Measurements from ENCODE around the gene CFAP57.
A peak's percentile ranks its signal among the peaks of the same experiment; 100 is the strongest.

CFAP57 gene

DNA sequence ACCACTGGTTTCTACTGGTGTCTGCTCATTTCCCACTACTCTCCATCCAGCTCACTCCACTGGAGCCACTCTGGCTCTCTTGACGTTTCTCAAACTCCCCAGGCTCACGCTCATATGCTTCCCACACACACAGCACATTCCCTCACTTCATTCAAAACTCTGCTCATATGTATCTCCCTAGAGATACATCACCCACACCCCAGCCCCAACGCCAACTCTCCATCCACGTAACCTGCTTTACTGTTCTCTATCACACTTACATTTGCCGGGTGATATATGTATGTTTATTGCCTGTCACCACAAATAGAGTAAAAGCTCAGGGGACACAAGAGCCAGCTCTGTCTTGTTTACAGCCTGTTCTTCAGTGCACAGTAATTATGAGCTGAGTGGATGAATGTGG lies 22.2 kb upstream of the CFAP57 start:
- H3K9me3 Mint-ChIP-seq, result no peaks in the 10 kb centered on the region
- H3K4me1 Mint-ChIP-seq (ENCODE audit: low read depth), result no peaks in the 10 kb centered on the region
- peaks cover 49% of the 10 kb centered on the region for H3K27me3 Mint-ChIP-seq (ENCODE audit: low read depth)
- H3K4me3 Mint-ChIP-seq, result no peak overlapping the region
- H3K36me3 Mint-ChIP-seq (ENCODE audit: low read depth), result no peaks in the 10 kb centered on the region
- H3K27ac Mint-ChIP-seq, result no peak overlapping the region

DNA sequence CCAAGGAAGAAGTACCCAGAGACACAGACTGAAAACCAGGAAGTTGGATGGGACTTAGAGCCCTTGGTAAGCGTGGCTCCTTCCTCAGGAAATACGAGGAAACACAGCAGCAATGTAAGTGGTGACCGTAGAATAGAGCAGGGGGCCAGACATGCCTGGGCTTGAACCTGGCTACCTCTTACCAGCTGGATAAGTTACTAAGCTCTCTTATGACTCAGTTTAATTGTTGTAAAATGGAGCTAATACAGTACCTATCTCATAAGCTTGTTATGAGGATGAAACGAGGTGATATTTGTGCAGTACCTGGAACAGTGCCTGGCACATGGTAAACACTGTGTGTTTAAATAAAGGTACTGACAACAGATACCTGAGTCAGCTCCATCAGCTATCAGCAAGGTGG lies 19.3 kb upstream of the CFAP57 start:
- Mint-ChIP-seq H3K27ac (no peak overlapping the region), H3K9me3 (no peaks in the 10 kb centered on the region), H3K36me3 (ENCODE audit: low read depth) (no peaks in the 10 kb centered on the region), H3K4me1 (ENCODE audit: low read depth) (no peaks in the 10 kb centered on the region), H3K27me3 (ENCODE audit: low read depth) (peaks cover 29% of the 10 kb centered on the region), H3K4me3 (no peak overlapping the region)

DNA sequence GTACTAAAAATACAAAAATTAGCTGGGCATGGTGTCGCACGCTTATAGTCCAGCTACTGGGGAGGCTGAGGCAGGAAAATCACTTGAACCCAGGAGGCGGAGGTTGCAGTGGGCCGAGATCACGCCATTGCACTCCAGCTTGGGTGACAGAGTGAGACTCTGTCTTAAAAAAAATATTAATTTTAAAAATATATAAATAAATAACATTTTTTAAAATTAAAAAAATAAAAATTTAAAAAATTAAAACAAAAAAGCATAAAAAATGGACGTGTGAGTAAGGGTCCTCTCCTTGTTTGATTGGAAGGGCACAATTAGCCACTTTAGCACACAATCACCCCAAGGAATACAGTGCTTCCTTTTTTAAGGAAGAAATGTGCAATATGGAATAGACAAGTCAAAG lies 18.7 kb upstream of the CFAP57 start:
- Mint-ChIP-seq H3K4me1 (ENCODE audit: low read depth) (no peaks in the 10 kb centered on the region), H3K27ac (no peak overlapping the region), H3K36me3 (ENCODE audit: low read depth) (no peaks in the 10 kb centered on the region), H3K27me3 (ENCODE audit: low read depth) (peaks cover 27% of the 10 kb centered on the region), H3K4me3 (no peak overlapping the region), H3K9me3 (no peaks in the 10 kb centered on the region)

DNA sequence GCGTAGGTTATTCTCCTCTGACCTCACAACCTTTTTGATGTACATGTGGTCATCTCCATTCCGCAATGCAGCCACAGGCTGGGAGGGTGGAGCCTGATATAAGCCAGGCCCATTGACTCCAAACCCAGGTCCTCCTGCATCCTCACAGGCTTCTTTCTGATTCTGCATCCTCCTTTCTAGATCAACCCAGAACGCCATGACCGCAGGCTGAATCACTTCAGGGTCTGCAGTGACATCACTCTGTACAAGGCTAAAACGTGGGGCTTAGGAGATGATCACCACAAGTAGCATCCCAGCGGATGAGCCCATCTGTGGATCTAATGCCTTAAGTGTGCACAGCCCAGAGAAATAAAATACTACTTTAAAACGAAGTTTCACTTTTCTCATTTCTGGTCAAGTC lies 16.1 kb upstream of the CFAP57 start:
- no peaks in the 10 kb centered on the region for H3K9me3 Mint-ChIP-seq
- no peaks in the 10 kb centered on the region for H3K36me3 Mint-ChIP-seq (ENCODE audit: low read depth)
- H3K27ac Mint-ChIP-seq, result no peak overlapping the region
- H3K4me3 Mint-ChIP-seq, result no peak overlapping the region
- no peaks in the 10 kb centered on the region for H3K4me1 Mint-ChIP-seq (ENCODE audit: low read depth)
- peaks cover 8% of the 10 kb centered on the region for H3K27me3 Mint-ChIP-seq (ENCODE audit: low read depth)

DNA sequence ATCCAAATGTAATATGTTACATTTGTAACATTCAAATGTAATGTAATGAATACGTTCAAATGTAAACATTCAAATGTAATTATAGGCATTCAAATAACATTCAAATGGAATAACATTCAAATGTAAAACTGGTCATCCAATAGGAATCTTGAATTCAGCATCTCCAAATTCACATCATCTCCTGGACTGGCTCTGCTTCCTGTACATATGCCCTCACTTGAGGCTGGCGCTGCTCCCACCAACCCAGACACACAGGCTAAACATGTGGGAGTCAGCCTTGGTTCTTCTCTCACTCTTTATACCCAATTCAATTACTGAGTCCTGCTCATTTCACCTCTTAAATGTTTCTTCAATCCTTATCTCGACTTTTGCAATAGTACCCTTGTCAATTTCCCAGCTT lies 7.0 kb upstream of the CFAP57 start:
- Mint-ChIP-seq H3K4me1 (ENCODE audit: low read depth) (peaks cover 6% of the 10 kb centered on the region), H3K27ac (no peak overlapping the region), H3K4me3 (no peak overlapping the region), H3K36me3 (ENCODE audit: low read depth) (peaks cover 50% of the 10 kb centered on the region), H3K9me3 (no peaks in the 10 kb centered on the region), H3K27me3 (ENCODE audit: low read depth) (no peaks in the 10 kb centered on the region)

DNA sequence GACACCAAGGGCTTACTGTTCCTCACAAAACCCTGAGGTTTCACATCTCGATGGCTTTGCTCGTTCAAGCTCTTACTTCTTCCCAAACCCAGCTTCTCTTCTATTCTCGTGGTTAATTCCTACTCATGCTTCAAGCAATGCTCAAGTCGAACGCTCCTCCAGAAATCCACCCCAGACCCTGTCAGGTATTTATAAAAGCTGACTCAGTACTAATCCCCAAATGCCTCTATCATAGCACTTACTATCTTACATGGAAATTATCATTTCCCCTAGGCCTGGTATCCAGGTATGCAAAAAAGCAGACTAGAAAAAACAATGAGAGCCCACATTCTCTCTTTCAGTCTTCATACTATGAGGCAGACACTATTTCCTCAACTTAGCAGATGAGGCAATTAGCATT lies 6.4 kb upstream of the CFAP57 start:
- no peaks in the 10 kb centered on the region for H3K9me3 Mint-ChIP-seq
- H3K4me3 Mint-ChIP-seq, result no peak overlapping the region
- no peaks in the 10 kb centered on the region for H3K27me3 Mint-ChIP-seq (ENCODE audit: low read depth)
- peaks cover 8% of the 10 kb centered on the region for H3K4me1 Mint-ChIP-seq (ENCODE audit: low read depth)
- H3K27ac Mint-ChIP-seq, result no peak overlapping the region
- H3K36me3 Mint-ChIP-seq (ENCODE audit: low read depth), result peaks cover 50% of the 10 kb centered on the region

DNA sequence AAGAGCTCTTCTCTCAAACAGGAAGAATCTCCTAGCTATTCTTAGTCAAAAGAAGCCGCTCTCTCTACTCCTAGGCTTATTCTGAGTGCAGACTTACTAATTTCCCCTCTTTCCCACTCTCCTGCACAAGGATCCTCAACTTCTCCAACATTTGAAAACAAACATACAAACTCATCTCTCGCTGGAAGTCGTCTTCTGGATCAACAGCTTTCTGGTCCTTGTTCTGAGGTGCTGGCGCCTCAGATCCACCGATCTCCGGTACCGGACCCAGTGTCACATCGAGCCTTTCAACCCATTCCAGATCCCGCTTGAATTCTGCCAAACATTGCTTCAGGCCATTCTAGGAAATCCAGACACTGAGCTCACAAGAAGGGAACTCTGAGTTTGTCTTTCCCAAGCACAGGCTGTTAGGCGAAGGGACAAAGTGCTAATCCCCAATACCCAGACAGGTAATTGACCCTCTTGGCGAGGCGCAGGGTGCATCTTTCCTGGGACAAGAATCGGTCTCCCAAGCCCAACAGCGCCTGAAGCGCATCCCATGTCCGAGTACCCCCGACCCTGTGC lies 736 bp upstream of the CFAP57 start:
- H3K27me3 Mint-ChIP-seq (ENCODE audit: low read depth), result peaks cover 17% of the 10 kb centered on the region
- H3K36me3 Mint-ChIP-seq (ENCODE audit: low read depth), result peaks cover 26% of the 10 kb centered on the region
- peak overlapping the region; percentile 91 for H3K27ac Mint-ChIP-seq
- H3K4me3 Mint-ChIP-seq, result peak overlapping the region; percentile 98
- no peaks in the 10 kb centered on the region for H3K9me3 Mint-ChIP-seq
- peaks cover 24% of the 10 kb centered on the region for H3K4me1 Mint-ChIP-seq (ENCODE audit: low read depth)

DNA sequence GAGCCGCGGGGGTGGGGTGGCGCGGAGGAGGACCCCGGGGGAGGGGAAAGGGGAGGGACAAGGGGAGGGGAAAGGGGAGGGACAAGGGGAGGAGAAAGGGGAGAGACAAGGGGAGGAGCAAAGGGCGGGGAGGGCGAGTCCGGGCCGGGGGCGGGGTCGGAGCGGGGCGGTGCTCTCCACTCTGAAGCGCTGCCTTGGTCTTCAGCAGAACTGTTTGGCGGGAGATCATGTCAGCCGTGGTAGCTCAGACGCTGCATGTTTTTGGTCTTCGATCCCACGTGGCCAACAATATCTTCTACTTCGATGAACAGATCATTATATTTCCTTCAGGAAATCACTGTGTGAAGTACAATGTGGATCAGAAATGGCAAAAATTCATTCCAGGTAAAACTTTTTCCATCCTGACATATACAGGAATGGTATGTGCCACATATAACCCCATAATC lies 420 bp downstream of the CFAP57 start:
- Mint-ChIP-seq H3K27me3 (ENCODE audit: low read depth) (peaks cover 29% of the 10 kb centered on the region), H3K9me3 (no peaks in the 10 kb centered on the region), H3K4me1 (ENCODE audit: low read depth) (peaks cover 24% of the 10 kb centered on the region), H3K4me3 (peak overlapping the region; percentile 98), H3K27ac (peak overlapping the region; percentile 91), H3K36me3 (ENCODE audit: low read depth) (peaks cover 16% of the 10 kb centered on the region)

DNA sequence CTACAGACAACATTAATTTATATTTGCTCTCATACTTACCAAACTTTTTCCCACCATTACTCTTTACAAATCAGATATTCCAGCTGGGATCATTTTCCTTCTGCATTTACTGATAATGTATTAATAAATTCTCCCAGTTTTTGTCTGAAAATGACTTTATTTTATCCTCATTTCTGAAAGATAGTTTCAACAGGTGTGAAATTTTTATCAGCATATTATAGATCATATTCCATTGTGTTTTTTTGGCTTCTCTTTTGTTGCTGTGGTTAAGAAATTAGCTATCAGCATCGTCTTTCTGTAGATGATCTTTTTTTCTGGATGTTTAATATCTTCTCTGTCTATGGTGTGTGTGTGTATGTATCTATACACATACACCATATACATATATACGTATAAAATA lies 2.7 kb downstream of the CFAP57 start:
- Mint-ChIP-seq H3K27ac (no peak overlapping the region), H3K27me3 (ENCODE audit: low read depth) (peaks cover 34% of the 10 kb centered on the region), H3K4me3 (no peak overlapping the region), H3K4me1 (ENCODE audit: low read depth) (peaks cover 18% of the 10 kb centered on the region), H3K36me3 (ENCODE audit: low read depth) (peaks cover 3% of the 10 kb centered on the region), H3K9me3 (no peaks in the 10 kb centered on the region)

DNA sequence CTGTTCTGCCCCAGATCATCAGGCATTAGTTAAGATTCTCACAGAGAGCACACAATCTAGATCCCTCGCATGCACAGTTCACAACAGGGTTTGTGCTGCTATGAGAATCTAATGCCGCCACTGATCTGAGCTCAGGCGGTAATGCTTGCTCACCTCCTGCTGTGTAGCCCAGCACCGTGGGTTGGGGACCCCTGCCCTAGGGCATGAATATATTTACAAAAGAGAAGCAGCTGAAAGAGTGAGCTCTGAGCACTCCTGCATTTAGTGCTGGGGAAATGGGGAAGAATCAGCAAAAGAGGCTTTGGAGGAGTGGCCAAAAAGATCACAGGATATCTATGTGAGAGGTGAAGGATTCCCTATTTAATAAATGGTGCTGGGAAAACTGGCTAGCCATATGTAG lies 5.6 kb downstream of the CFAP57 start:
- Mint-ChIP-seq H3K9me3 (no peaks in the 10 kb centered on the region), H3K4me3 (no peak overlapping the region), H3K36me3 (ENCODE audit: low read depth) (no peaks in the 10 kb centered on the region), H3K27me3 (ENCODE audit: low read depth) (peaks cover 34% of the 10 kb centered on the region), H3K27ac (no peak overlapping the region), H3K4me1 (ENCODE audit: low read depth) (peaks cover 1% of the 10 kb centered on the region)

DNA sequence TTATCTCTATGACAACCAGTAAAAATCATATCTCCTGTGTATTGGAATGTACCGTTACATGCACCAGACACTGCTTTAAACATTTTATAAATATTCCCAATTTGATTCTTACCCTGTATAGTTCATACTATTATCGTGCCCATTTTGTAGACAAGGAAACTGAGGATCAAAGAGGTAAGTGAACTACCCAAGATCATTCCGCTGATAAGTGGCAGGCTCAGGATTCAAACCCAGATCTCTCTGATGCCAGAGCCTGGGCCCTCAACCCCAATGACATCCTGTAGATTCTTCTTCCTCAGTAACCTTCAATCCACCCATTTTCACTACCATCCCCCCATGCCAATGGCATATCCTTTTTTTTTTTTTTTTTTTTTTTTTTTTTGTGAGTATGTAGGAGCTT lies 12.3 kb downstream of the CFAP57 start:
- peaks cover 10% of the 10 kb centered on the region for H3K27me3 Mint-ChIP-seq (ENCODE audit: low read depth)
- no peak overlapping the region for H3K4me3 Mint-ChIP-seq
- H3K9me3 Mint-ChIP-seq, result no peaks in the 10 kb centered on the region
- no peaks in the 10 kb centered on the region for H3K4me1 Mint-ChIP-seq (ENCODE audit: low read depth)
- H3K36me3 Mint-ChIP-seq (ENCODE audit: low read depth), result no peaks in the 10 kb centered on the region
- no peak overlapping the region for H3K27ac Mint-ChIP-seq

DNA sequence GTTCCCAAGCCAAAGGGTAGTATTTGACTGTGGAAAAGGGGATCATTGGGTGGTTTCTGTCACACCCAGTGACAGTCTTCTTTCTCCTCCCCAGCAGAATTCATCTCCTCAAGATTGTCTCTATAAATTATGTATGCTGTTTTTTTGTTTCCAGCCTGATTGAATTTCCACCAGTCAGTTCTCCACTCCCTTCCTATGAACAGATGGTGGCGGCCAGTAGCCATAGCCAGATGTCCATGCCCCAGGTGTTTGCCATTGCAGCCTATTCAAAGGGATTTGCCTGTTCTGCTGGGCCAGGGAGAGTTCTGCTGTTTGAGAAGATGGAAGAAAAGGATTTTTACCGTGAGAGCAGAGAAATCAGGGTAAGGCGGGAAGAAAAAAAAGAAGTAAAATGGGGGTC lies 12.9 kb downstream of the CFAP57 start:
- no peaks in the 10 kb centered on the region for H3K9me3 Mint-ChIP-seq
- no peak overlapping the region for H3K27ac Mint-ChIP-seq
- peaks cover 16% of the 10 kb centered on the region for H3K27me3 Mint-ChIP-seq (ENCODE audit: low read depth)
- H3K36me3 Mint-ChIP-seq (ENCODE audit: low read depth), result no peaks in the 10 kb centered on the region
- H3K4me3 Mint-ChIP-seq, result no peak overlapping the region
- no peaks in the 10 kb centered on the region for H3K4me1 Mint-ChIP-seq (ENCODE audit: low read depth)

DNA sequence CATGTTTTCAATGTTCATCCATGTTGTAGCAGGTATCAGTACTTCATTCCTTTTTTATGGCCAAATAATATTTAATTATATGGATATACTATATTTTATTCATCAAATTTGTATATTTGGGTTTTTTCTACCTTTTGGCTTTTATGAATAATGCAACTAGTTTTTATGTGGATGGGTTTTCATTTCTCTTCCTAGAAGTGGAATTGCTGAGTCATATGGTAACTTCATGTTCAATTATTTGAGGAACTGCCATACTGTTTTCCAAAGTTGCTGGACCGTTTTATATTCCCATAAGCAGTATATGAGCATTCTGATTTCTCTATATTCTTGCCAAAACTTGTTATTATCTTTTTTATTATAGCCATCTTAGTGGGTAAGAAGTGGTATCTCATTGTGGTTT lies 16.0 kb downstream of the CFAP57 start:
- no peaks in the 10 kb centered on the region for H3K4me1 Mint-ChIP-seq (ENCODE audit: low read depth)
- no peak overlapping the region for H3K27ac Mint-ChIP-seq
- peaks cover 20% of the 10 kb centered on the region for H3K27me3 Mint-ChIP-seq (ENCODE audit: low read depth)
- H3K4me3 Mint-ChIP-seq, result no peak overlapping the region
- no peaks in the 10 kb centered on the region for H3K36me3 Mint-ChIP-seq (ENCODE audit: low read depth)
- no peaks in the 10 kb centered on the region for H3K9me3 Mint-ChIP-seq

DNA sequence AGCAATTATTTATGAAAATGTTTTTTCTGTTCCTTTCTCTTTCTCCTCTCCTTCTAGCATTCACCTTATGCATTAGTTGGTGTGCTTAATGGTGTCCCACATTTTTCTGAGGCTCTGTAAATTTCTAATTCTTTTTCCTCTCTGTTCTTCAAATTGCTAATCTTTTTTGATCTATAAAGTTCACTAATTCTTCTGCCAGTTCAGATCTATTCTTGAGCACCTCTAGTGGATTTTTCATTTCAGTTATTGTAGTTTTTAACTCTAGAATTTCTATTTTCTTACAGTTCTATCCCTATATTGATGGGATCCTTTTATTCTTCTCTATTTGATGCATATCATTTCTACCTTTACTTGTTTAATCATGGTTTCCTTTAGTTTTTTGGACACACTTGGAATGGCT lies 22.4 kb downstream of the CFAP57 start:
- H3K4me1 Mint-ChIP-seq (ENCODE audit: low read depth), result no peaks in the 10 kb centered on the region
- H3K9me3 Mint-ChIP-seq, result peaks cover 7% of the 10 kb centered on the region
- H3K27me3 Mint-ChIP-seq (ENCODE audit: low read depth), result peaks cover 21% of the 10 kb centered on the region
- H3K27ac Mint-ChIP-seq, result no peak overlapping the region
- H3K36me3 Mint-ChIP-seq (ENCODE audit: low read depth), result peaks cover 3% of the 10 kb centered on the region
- H3K4me3 Mint-ChIP-seq, result no peak overlapping the region

DNA sequence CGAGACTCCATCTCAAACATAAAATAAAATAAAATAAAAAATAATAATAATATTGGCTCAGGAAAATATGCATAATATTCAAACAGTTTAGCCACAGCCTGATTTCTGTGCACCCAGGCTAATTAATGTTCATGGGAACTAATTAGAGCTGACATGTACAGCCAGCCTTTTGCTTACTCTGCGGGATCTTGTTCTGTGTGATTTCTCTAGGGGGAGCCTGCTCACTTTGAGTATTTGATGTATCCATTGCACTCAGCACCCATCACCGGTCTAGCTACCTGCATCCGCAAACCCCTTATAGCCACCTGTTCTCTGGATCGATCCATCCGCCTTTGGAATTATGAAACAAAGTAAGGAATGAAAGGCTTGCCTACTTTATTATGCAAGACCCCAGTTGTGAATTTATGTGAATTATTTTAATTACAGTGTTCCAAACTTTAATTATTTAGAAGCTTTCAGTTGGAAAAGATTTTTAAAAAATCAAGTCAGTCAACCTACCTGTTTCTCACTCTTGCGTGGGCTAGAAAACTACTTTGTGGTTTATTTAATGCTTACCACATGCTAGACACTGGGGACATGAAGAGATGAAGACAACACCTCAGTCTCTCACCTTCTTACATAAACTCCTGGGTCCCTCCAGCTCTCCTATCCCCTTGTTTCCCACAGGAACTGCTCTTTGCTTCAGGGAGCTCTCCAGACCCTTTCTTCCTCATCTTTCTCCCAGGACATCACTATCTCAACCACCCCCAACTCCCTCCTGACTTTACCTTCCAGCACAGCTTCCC lies 25.4 kb downstream of the CFAP57 start:
- Mint-ChIP-seq H3K9me3 (peaks cover 7% of the 10 kb centered on the region), H3K4me1 (ENCODE audit: low read depth) (no peaks in the 10 kb centered on the region), H3K4me3 (no peak overlapping the region), H3K27ac (no peak overlapping the region), H3K27me3 (ENCODE audit: low read depth) (peaks cover 13% of the 10 kb centered on the region), H3K36me3 (ENCODE audit: low read depth) (peaks cover 3% of the 10 kb centered on the region)

All from T-helper 1 cell treated with Interleukin-12 subunit alpha and Interleukin-12 subunit beta and Interleukin-4 antibody, amounts not matched to agents 30 μg/mL and 1 μg/mL, for 36 hours (primary cell).